ENCODE data around the gene BABAM2. TPM values are rescaled to one million over a fixed set of nuclear protein-coding genes. Genes with fewer than 3 reads are reported as not detected.
A peak's percentile ranks its signal among the peaks of the same experiment; 100 is the strongest.

The BABAM2 gene
- total and polyA plus RNA-seq, 2 experiments from 2014 or later, result 28.8 to 43.6 TPM

DNA sequence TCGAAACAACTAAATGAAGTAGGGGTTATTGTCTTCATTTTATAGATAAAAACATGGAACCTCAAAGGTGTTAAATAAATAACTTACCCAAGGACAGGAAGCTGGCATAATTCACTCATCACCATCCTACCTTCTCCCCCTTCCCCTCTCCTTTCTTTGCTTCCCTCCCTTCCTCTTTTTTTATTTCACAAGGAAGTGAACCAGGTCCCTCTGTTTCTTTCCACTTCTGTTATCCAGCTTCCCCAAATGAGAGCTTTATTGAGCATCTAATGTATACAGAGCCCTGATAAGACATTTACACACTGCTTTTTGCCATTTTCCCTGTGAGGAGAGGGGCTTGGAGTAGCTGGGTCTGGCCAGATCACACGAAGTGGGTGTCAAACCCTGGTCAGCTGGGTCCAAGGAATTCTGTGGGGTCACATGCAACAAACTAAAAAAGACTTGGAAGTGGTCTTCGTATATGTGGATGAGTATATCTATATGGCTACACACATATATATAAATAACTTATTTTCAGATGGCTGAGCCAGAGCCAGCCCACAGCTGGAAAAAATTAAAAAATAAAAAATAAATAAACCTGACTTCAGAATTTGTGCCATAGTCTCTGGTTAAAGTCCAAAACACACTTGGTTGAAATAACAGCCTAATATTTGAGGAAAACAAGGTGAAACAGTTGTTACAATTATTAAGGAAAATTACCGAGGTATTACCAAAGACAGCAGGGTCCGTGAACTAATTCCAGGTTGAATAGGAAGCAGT, 452.8 kb downstream of the BABAM2 start:
- 66% methylated on average over 5 of the region's 5 CpGs for WGBS (ENCODE audit: low lambda C conversion rate, missing lambda C conversion rate)
- no peaks in the 10 kb centered on the region for H3K9me2 ChIP-seq (replicated peaks; ENCODE audit: insufficient read depth)
- TF ChIP-seq, protein P1, sequence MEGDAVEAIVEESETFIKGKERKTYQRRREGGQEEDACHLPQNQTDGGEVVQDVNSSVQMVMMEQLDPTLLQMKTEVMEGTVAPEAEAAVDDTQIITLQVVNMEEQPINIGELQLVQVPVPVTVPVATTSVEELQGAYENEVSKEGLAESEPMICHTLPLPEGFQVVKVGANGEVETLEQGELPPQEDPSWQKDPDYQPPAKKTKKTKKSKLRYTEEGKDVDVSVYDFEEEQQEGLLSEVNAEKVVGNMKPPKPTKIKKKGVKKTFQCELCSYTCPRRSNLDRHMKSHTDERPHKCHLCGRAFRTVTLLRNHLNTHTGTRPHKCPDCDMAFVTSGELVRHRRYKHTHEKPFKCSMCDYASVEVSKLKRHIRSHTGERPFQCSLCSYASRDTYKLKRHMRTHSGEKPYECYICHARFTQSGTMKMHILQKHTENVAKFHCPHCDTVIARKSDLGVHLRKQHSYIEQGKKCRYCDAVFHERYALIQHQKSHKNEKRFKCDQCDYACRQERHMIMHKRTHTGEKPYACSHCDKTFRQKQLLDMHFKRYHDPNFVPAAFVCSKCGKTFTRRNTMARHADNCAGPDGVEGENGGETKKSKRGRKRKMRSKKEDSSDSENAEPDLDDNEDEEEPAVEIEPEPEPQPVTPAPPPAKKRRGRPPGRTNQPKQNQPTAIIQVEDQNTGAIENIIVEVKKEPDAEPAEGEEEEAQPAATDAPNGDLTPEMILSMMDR (IDR thresholded peaks at IDR 0.05; ENCODE audit: poor library complexity), result no peak
- TF ChIP-seq EZH2 (IDR thresholded peaks at IDR 0.05; ENCODE audit: borderline replicate concordance), result no peak
- TF ChIP-seq EZH2phosphoT487 (IDR thresholded peaks at IDR 0.05; ENCODE audit: low read depth, severe bottlenecking, unreplicated experiment), result no peak

GRCh38 chr2:28343971-28344715, 453.6 kb downstream of the BABAM2 start:
- Histone ChIP-seq H3K9me3 (ENCODE audit: low read depth) (no peaks in the 10 kb centered on the region), H3K9me2 (replicated peaks; ENCODE audit: insufficient read depth) (no peaks in the 10 kb centered on the region), H2AFZ (no peak overlapping the region), H3K79me2 (no peaks in the 10 kb centered on the region), H4K20me1 (ENCODE audit: insufficient read depth, poor library complexity, severe bottlenecking) (no peaks in the 10 kb centered on the region), H3K27me3 (no peaks in the 10 kb centered on the region), H3K4me1 (ENCODE audit: insufficient read depth) (peaks cover 53% of the 10 kb centered on the region), H3K4me3 (no peak overlapping the region), H3K36me3 (replicated peaks; ENCODE audit: insufficient read depth, low read depth) (no peaks in the 10 kb centered on the region), H3K27ac (peak overlapping the region; percentile 89), H3K4me2 (no peak overlapping the region)
- TF ChIP-seq, protein P1 (IDR thresholded peaks at IDR 0.05; ENCODE audit: poor library complexity), result no peak
- no peak for TF ChIP-seq EZH2phosphoT487 (IDR thresholded peaks at IDR 0.05; ENCODE audit: low read depth, severe bottlenecking, unreplicated experiment)
- no peak for TF ChIP-seq EZH2 (IDR thresholded peaks at IDR 0.05; ENCODE audit: borderline replicate concordance)
- WGBS (ENCODE audit: low lambda C conversion rate, missing lambda C conversion rate), result 87% methylated on average over 20 of the region's 20 CpGs
- no peak for DNase-seq (ENCODE audit: low spot score)

More for the DNA sequence above, 452.8 kb downstream of the BABAM2 start:
- Histone ChIP-seq H3K9me3 (ENCODE audit: low read depth) (no peaks in the 10 kb centered on the region), H3K79me2 (no peaks in the 10 kb centered on the region), H3K36me3 (replicated peaks; ENCODE audit: insufficient read depth, low read depth) (no peaks in the 10 kb centered on the region), H4K20me1 (ENCODE audit: insufficient read depth, poor library complexity, severe bottlenecking) (no peaks in the 10 kb centered on the region), H3K4me3 (no peak overlapping the region), H3K27ac (peak overlapping the region; percentile 89), H3K4me1 (ENCODE audit: insufficient read depth) (peaks cover 60% of the 10 kb centered on the region), H2AFZ (no peak overlapping the region), H3K4me2 (no peak overlapping the region), H3K27me3 (no peaks in the 10 kb centered on the region)
- no peak for DNase-seq (ENCODE audit: low spot score)

DNA sequence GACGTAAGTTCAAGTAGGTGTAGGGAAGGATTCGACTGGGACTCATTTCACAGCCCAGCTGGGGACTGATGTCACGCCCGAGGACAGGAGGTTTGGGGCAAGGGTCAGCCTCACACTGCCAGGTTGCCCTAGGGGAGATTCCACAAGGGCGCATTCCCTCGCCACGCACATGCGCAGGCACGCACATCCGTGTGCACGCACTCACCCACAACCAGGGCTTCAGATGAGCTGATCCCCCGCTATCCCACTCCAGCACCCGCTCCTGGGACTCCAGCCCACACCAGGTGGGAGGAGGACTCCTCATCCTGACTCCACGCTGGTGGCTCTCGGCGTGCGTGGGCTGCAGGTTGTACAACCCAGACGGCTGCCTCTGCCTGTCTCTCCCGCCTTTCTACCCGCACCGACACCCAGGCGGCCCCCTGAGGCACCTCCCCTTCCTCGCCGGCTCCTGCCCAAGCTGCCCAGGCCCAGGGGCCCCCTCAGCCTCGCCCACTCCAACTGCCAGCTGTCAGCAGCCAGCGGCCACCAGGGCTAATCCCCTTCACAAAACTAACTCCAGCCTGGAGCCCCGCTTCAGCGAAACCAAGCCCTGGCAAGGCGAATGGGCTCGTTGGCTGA, 454.3 kb downstream of the BABAM2 start:
- H2AFZ ChIP-seq, result no peak overlapping the region
- H3K9me3 ChIP-seq (ENCODE audit: low read depth), result no peaks in the 10 kb centered on the region
- H3K79me2 ChIP-seq, result no peaks in the 10 kb centered on the region
- no peak overlapping the region for H3K4me2 ChIP-seq
- TF ChIP-seq, protein P1 (IDR thresholded peaks at IDR 0.05; ENCODE audit: poor library complexity), result no peak
- no peak for TF ChIP-seq EZH2phosphoT487 (IDR thresholded peaks at IDR 0.05; ENCODE audit: low read depth, severe bottlenecking, unreplicated experiment)
- TF ChIP-seq EZH2 (IDR thresholded peaks at IDR 0.05; ENCODE audit: borderline replicate concordance), result no peak
- H3K4me3 ChIP-seq, result no peak overlapping the region
- H3K4me1 ChIP-seq (ENCODE audit: insufficient read depth), result peaks cover 46% of the 10 kb centered on the region
- WGBS (ENCODE audit: low lambda C conversion rate, missing lambda C conversion rate), result 91% methylated on average over 29 of the region's 30 CpGs
- no peaks in the 10 kb centered on the region for H4K20me1 ChIP-seq (ENCODE audit: insufficient read depth, poor library complexity, severe bottlenecking)
- no peak for DNase-seq (ENCODE audit: low spot score)
- H3K27ac ChIP-seq, result no peak overlapping the region
- no peaks in the 10 kb centered on the region for H3K27me3 ChIP-seq
- H3K9me2 ChIP-seq (replicated peaks; ENCODE audit: insufficient read depth), result no peaks in the 10 kb centered on the region
- no peaks in the 10 kb centered on the region for H3K36me3 ChIP-seq (replicated peaks; ENCODE audit: insufficient read depth, low read depth)

Data from hepatocyte (in vitro differentiated cells).